ENCODE measurements around the gene SAPCD2. TPM values are rescaled to one million over a fixed set of nuclear protein-coding genes. Genes with fewer than 3 reads are reported as not detected.

Gene SAPCD2
- total RNA-seq, 4 donors from 2014 or later: 0.13 to 1.3 (median 0.19) TPM

DNA sequence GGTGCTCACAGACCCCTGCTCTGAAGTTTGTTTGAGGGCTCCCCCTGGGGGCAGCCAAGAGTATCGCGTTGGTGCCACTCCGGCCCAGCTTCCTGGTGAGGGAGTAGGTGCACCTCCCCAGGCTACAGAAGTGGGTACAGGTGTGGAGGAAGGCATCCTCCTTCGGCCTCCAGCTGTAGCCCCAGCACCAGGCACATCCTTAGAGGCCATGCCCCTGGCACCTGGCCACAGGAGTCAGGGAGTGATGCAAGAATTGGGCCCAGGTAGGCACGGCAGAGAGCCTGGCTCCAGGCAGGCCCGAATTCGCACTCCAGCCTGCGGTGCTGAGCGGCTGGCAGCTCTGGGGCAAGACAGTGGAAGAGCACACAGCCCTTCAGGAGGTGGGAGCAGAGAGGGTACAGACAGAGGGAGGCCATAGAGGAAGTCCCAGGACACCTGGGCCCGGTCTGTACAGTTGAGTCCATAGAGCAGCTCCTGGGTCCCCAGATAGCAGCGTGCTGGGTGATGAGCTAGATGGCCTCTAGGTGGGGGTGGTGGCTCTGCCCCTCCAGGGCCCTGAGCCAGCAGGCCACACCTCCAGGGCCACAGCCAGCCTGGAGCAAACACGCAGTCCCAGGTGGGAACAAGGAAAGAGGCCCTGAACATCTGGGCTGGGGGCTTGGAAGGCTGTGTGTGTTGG is 2.4 kb downstream of the SAPCD2 start:
- Histone ChIP-seq H3K36me3 (no peaks in the 10 kb centered on the region), H3K4me1 (peaks cover 0 to 36% (median 5%) of the 10 kb centered on the region in 3 donors), H3K9me3 (no peaks in the 10 kb centered on the region), H3K4me3 (no peak overlapping the region), H3K27ac (no peak overlapping the region), H3K27me3 (peaks cover 48% of the 10 kb centered on the region)
- peak; percentile 48 for ATAC-seq
- no peak for TF ChIP-seq EP300 (IDR thresholded peaks at IDR 0.05)
- TF ChIP-seq POLR2AphosphoS5 (IDR thresholded peaks at IDR 0.05): no peak
- TF ChIP-seq, protein P1, sequence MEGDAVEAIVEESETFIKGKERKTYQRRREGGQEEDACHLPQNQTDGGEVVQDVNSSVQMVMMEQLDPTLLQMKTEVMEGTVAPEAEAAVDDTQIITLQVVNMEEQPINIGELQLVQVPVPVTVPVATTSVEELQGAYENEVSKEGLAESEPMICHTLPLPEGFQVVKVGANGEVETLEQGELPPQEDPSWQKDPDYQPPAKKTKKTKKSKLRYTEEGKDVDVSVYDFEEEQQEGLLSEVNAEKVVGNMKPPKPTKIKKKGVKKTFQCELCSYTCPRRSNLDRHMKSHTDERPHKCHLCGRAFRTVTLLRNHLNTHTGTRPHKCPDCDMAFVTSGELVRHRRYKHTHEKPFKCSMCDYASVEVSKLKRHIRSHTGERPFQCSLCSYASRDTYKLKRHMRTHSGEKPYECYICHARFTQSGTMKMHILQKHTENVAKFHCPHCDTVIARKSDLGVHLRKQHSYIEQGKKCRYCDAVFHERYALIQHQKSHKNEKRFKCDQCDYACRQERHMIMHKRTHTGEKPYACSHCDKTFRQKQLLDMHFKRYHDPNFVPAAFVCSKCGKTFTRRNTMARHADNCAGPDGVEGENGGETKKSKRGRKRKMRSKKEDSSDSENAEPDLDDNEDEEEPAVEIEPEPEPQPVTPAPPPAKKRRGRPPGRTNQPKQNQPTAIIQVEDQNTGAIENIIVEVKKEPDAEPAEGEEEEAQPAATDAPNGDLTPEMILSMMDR (IDR thresholded peaks at IDR 0.05): peak in 3 of 4 experiments; percentile 80 to 87 (median 84)
- no peak for TF ChIP-seq POLR2A (IDR thresholded peaks at IDR 0.05)
- WGBS, 2 donors (ENCODE audit: low coverage in 1 of 2): 7% methylated on average over 3 of the region's 12 CpGs; no CpG with 5 or more reads in 1 of the 2 donors

DNA sequence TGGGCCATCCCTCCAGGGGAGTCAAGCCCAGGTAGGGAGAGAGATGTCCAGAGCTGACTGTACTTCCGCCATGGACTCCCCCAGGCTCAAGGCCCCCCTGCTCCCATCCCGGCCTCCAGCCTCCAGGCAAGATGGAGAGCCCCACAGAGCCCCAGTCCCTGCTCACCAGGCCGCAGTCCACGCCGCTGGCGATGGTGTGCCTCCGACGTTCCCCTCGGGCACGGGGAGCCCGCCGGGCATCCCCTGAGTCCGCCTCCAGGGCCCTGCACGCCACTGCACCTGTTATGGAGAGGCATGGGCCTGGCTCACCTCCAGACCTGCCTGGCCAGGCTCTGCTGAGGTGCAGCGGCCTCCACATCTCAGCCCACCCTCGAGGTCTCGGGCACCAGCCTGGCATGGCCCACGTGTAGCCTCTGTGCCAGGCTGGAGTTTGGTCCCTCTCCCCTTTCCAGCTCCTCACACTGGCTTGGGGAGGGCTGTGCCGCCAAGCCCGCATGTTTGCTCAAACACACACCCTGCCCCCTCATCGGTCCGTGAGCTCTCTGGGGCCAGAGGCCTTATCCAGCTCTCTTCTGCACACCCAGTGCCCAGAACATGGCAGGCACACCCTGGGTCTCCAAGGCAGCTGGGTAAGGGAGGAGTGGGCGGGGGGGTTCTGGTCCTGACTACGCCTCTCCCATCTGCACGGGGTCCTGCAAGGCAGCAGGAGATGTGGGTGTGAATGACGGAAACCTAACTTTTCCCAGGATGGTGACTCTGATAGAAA is 4.1 kb downstream of the SAPCD2 start:
- Histone ChIP-seq H3K4me3 (no peak overlapping the region), H3K36me3 (no peaks in the 10 kb centered on the region), H3K27me3 (peaks cover 49% of the 10 kb centered on the region), H3K9me3 (no peaks in the 10 kb centered on the region), H3K4me1 (peaks cover 0 to 31% (median 5%) of the 10 kb centered on the region in 3 donors), H3K27ac (no peak overlapping the region)
- WGBS, 2 donors (ENCODE audit: low coverage in 1 of 2): 84% methylated on average over 13 of the region's 26 CpGs; no CpG with 5 or more reads in 1 of the 2 donors
- TF ChIP-seq POLR2A (IDR thresholded peaks at IDR 0.05) (no peak), EP300 (IDR thresholded peaks at IDR 0.05) (no peak), POLR2AphosphoS5 (IDR thresholded peaks at IDR 0.05) (no peak)
- TF ChIP-seq, protein P1 (IDR thresholded peaks at IDR 0.05): no peak
- ATAC-seq: no peak

DNA sequence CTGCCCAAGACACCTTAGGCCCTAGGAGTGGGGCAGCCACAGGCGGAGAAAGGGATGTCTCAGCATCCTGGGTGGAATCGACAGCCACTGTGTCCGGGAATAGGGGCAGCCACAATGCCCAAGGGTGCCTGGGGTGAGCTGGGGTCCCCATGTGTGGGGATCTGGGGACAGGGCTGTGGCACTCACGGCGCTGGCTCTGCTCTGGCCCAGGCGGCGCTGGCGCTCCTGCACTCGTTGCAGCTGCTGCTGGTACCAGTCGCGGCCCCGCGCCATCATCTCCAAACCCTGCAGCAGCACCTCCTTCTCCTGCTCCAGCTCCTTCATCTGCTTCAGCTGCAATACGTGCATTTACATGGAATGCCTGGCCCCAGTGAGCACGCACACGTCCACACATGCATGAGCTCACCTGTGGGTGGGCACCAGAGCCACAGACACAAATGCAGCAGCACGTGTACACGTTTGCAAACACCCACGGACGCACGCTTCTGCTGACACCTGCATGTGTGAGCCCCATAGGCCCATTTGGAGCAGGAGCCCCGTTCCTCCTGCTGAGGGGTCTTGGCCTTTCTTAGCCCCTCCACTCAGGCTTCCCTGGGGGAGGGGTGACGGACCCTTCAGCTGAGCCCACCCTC is 4.9 kb downstream of the SAPCD2 start:
- H3K27me3 ChIP-seq: peaks cover 49% of the 10 kb centered on the region
- H3K27ac ChIP-seq: no peak overlapping the region
- H3K4me1 ChIP-seq: peaks cover 0 to 23% (median 5%) of the 10 kb centered on the region in 3 donors
- H3K9me3 ChIP-seq: no peaks in the 10 kb centered on the region
- no peak overlapping the region for H3K4me3 ChIP-seq
- WGBS, 2 donors (ENCODE audit: low coverage in 1 of 2): 99 to 100% methylated on average over 1 to 12 of the region's 23 CpGs
- ATAC-seq: no peak
- H3K36me3 ChIP-seq: no peaks in the 10 kb centered on the region
- TF ChIP-seq POLR2AphosphoS5 (IDR thresholded peaks at IDR 0.05) (no peak), POLR2A (IDR thresholded peaks at IDR 0.05) (no peak), EP300 (IDR thresholded peaks at IDR 0.05) (no peak)
- TF ChIP-seq, protein P1 (IDR thresholded peaks at IDR 0.05): no peak

DNA sequence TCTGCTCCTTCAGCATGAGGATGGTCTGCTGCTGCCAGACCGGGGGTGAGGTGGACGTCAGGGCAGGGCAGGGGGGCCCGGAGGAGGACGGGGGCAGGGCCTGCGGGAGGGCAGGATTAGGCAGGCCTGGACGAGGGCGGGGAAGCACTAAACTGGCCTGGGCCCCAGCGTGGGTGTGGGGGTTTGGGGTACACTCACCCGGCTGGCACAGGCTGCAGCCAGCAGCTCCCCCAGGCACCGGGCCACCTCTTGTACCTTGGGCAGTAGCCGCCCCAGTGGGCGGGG is 5.5 kb downstream of the SAPCD2 start:
- TF ChIP-seq POLR2A (IDR thresholded peaks at IDR 0.05): no peak
- Histone ChIP-seq H3K4me3 (no peak overlapping the region), H3K27ac (no peak overlapping the region), H3K36me3 (no peaks in the 10 kb centered on the region), H3K4me1 (peaks cover 0 to 17% (median 5%) of the 10 kb centered on the region in 3 donors), H3K9me3 (no peaks in the 10 kb centered on the region), H3K27me3 (peaks cover 44% of the 10 kb centered on the region)
- ATAC-seq: no peak
- no CpG with 5 or more reads among the region's 12 CpGs for WGBS, 2 donors (ENCODE audit: low coverage in 1 of 2)

DNA sequence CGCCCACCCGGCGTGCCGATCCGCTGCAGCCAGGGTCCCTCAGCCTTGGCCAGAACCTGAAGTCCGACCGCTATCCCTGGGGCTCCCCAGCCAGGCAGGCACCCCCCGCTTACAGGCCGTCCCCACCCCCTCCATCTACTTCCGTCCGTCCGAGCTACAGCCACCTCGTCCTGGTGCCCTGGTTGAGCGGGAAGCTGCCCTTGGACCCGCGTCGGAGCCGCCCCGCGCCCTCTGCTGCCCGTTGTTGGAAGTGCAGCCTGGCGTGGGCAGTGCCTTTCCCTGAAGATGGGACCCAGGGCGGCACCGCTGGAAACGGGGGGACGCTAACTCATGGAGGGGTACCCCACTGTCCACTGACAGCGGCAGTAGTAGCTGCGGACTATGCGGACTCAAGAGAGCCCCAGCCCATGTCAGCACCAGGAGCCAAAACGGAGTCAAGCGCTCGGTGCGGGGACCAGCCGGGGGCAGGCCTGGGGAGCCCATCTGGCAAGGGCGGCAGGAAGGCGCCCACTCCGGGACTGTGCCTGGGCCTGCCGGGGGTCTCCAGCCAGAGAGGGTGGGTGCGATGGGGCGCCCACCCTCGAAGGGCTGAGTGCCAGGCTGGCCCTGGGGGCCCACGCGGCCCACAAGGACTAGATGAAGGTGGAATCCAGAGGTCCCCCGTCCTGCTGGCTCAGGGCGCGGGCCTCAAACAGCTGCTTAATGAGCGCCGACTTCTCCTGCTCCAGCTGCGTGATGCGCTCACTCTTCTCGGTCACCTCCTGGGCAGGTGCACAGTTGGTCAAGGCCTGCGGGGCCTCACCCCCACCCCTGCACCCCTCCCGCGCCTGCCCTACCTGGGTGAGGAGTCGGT is 6.1 kb downstream of the SAPCD2 start:
- H3K27me3 ChIP-seq: peaks cover 38% of the 10 kb centered on the region
- whole genome bisulfite sequencing, 2 donors (ENCODE audit: low coverage in 1 of 2): 72% methylated on average over 7 of the region's 55 CpGs; no CpG with 5 or more reads in 1 of the 2 donors
- no peaks in the 10 kb centered on the region for H3K36me3 ChIP-seq
- peaks cover 0 to 11% (median 5%) of the 10 kb centered on the region in 3 donors for H3K4me1 ChIP-seq
- H3K4me3 ChIP-seq: no peak overlapping the region
- H3K27ac ChIP-seq: no peak overlapping the region
- no peaks in the 10 kb centered on the region for H3K9me3 ChIP-seq
- ATAC-seq: peak; percentile 60
- no peak for TF ChIP-seq POLR2A (IDR thresholded peaks at IDR 0.05)
- TF ChIP-seq, protein P1 (IDR thresholded peaks at IDR 0.05): peak in 3 of 4 experiments; percentile 95 to 98 (median 96)
